KMS-11 (cell line): ENCODE measurements around the gene COL8A1.
A peak's percentile ranks its signal among the peaks of the same experiment; 100 is the strongest.

ENCODE experiments used
- H2AFZ ChIP-seq: fragments of 200-600 bp; sonication (generic); 2 replicates; pipeline ENCODE4 v1.6.1; 2016; ENCODE audit warnings: antibody characterized with exemption, mixed run types, low read depth
- H3K27ac ChIP-seq: fragments of 200-600 bp; sonication (generic); 2 replicates; pipeline ENCODE4 v1.6.1; 2016; ENCODE audit warnings: mild to moderate bottlenecking, mixed run types
- H3K27me3 ChIP-seq: fragments of 200-600 bp; sonication (generic); 2 replicates; pipeline ENCODE4 v1.6.1; 2017; ENCODE audit warnings: mild to moderate bottlenecking, low read depth, mixed run types, moderate library complexity; ENCODE audit not compliant: insufficient read depth
- H3K36me3 ChIP-seq: fragments of 200-600 bp; sonication (generic); 2 replicates; pipeline ENCODE4 v1.6.1; 2017; ENCODE audit warnings: mild to moderate bottlenecking, mixed run types; ENCODE audit not compliant: insufficient read depth
- H3K4me1 ChIP-seq: fragments of 200-600 bp; sonication (generic); 2 replicates; pipeline ENCODE4 v1.6.1; 2016; ENCODE audit warnings: mild to moderate bottlenecking, low read depth, mixed run types; ENCODE audit not compliant: poor library complexity, severe bottlenecking
- H3K4me2 ChIP-seq: fragments of 200-600 bp; sonication (generic); 2 replicates; pipeline ENCODE4 v1.7.0; 2016; ENCODE audit warnings: mild to moderate bottlenecking, mixed run types
- H3K4me3 ChIP-seq: fragments of 200-600 bp; sonication (generic); IDR thresholded peaks from 2 replicates; pipeline ENCODE4 v1.6.1; 2017; ENCODE audit warnings: low read depth, low read length, mixed read lengths; ENCODE audit not compliant: insufficient read depth
- H3K79me2 ChIP-seq: fragments of 200-600 bp; sonication (generic); 2 replicates; pipeline ENCODE4 v1.6.1; 2016; ENCODE audit warnings: low read depth, mixed run types; ENCODE audit not compliant: insufficient read depth
- H3K9ac ChIP-seq: fragments of 200-600 bp; sonication (generic); 2 replicates; pipeline ENCODE4 v1.6.1; 2016; ENCODE audit warnings: mild to moderate bottlenecking, mixed run types
- H4K20me1 ChIP-seq: fragments of 200-600 bp; sonication (generic); 2 replicates; pipeline ENCODE4 v1.6.1; 2016; ENCODE audit warnings: mild to moderate bottlenecking, mixed run types; ENCODE audit not compliant: insufficient read depth
- TF ChIP-seq, protein P1 (sequence below): fragments of 200-600 bp; sonication (generic); conservative IDR thresholded peaks from 2 replicates; pipeline ENCODE4 v1.6.1; 2017; ENCODE audit warnings: low read depth, mild to moderate bottlenecking, antibody characterized with exemption, low read length, moderate library complexity, mixed read lengths

The COL8A1 gene

DNA sequence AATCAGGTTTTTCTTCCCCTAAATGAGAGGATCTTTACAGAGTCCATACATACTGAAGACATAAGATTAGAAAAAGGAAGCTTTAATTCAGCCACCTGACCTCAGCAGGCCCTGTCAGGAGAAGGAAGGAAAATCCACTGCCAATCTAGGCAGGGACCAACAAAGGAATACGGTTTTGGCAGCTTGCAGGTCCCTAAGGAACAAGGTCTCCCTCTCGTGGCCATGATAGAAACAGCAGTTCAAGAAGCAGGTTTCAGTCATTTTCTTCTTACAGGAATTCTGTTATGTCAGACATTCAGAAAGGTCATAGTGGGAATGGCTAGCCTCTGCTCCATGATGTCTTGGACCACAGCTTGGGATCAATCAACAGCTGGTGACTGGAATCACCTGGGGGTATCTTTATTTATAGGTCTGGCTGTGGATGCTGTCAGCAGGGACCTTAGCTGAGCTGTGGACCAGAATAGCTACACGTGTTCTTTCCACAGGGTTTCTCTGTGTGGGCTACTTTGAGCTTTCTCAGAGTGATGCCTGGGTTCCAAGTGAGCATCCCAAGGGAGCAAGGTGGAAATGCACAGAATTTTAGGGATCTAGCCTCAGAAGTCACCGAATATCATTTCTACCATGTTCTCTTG is 169.9 kb downstream of the COL8A1 start:
- Histone ChIP-seq H3K9ac (no peak overlapping the region), H4K20me1 (no peaks in the 10 kb centered on the region), H3K4me3 (no peak overlapping the region), H3K36me3 (no peaks in the 10 kb centered on the region), H3K27ac (no peak overlapping the region), H3K4me2 (no peak overlapping the region), H3K79me2 (no peaks in the 10 kb centered on the region), H3K27me3 (no peaks in the 10 kb centered on the region), H2AFZ (no peak overlapping the region), H3K4me1 (no peaks in the 10 kb centered on the region)
- TF ChIP-seq, protein P1, sequence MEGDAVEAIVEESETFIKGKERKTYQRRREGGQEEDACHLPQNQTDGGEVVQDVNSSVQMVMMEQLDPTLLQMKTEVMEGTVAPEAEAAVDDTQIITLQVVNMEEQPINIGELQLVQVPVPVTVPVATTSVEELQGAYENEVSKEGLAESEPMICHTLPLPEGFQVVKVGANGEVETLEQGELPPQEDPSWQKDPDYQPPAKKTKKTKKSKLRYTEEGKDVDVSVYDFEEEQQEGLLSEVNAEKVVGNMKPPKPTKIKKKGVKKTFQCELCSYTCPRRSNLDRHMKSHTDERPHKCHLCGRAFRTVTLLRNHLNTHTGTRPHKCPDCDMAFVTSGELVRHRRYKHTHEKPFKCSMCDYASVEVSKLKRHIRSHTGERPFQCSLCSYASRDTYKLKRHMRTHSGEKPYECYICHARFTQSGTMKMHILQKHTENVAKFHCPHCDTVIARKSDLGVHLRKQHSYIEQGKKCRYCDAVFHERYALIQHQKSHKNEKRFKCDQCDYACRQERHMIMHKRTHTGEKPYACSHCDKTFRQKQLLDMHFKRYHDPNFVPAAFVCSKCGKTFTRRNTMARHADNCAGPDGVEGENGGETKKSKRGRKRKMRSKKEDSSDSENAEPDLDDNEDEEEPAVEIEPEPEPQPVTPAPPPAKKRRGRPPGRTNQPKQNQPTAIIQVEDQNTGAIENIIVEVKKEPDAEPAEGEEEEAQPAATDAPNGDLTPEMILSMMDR = peak; percentile 89

DNA sequence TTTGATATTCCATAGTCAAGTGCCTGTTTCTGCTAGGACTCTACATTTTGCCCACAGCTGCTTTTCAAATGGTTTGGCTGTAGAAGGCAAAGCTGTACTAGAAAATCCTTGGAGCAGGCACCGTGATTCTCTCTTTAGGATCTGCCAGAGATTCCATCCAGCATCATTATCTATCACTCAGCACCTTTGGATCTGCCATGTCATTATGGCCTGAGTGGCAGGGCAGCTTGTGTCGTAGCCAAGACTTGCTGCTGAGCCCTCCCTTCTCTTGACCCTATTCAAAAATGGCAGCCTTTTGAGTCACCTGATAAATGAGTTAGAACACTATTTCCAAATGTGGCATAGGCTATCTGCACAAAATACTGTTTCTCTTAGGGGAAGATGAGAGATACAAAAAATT is 171.2 kb downstream of the COL8A1 start:
- no peak overlapping the region for H3K27ac ChIP-seq
- TF ChIP-seq, protein P1 = no peak
- H3K79me2 ChIP-seq = no peaks in the 10 kb centered on the region
- no peak overlapping the region for H3K4me3 ChIP-seq
- no peak overlapping the region for H3K4me2 ChIP-seq
- no peak overlapping the region for H3K9ac ChIP-seq
- H2AFZ ChIP-seq = no peak overlapping the region
- no peaks in the 10 kb centered on the region for H4K20me1 ChIP-seq
- H3K4me1 ChIP-seq = no peaks in the 10 kb centered on the region
- H3K27me3 ChIP-seq = no peaks in the 10 kb centered on the region
- no peaks in the 10 kb centered on the region for H3K36me3 ChIP-seq

DNA sequence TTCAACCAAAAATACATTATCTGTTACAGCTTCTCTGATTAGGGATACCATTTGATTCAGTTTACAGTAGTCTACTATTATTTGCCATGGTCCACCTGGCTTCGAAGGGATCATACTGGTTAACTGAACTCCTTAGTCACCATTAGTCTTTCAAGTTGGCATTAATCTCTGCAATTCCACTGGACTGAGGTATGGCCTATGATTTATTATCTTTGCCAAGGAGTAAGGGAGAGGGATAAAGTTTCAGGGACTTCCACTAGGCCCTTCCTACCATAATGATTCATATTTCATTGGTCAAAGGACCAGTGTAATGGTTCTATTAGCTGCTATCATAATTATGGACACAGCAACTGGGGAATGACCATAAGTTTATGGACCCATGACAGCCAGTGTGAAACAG is 172.0 kb downstream of the COL8A1 start:
- H3K27me3 ChIP-seq = no peaks in the 10 kb centered on the region
- no peak overlapping the region for H3K4me2 ChIP-seq
- H3K27ac ChIP-seq = no peak overlapping the region
- no peaks in the 10 kb centered on the region for H3K4me1 ChIP-seq
- H3K9ac ChIP-seq = no peak overlapping the region
- H3K4me3 ChIP-seq = no peak overlapping the region
- H3K36me3 ChIP-seq = no peaks in the 10 kb centered on the region
- TF ChIP-seq, protein P1 = no peak
- no peaks in the 10 kb centered on the region for H4K20me1 ChIP-seq
- H2AFZ ChIP-seq = no peak overlapping the region
- no peaks in the 10 kb centered on the region for H3K79me2 ChIP-seq

DNA sequence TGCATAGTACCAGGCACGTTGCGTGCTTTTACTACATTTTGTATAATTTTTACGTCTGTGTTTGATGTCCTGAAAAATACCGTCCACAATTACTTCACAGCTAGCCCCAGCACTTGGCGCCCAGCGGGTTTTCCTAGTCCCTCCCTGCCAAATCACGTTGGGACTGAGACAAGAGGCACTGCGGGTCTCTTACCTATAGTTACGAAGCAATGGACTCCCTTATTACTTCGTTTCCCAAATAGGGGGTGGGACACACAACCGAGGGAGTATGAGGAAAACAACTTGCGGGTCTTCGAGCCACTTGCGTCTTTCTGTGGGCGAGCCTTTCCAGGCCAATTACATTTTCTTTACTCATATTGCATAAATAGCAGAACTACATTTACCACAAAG is 178.6 kb downstream of the COL8A1 start:
- Histone ChIP-seq H3K79me2 (peaks cover 38% of the 10 kb centered on the region), H3K27ac (peak overlapping the region; percentile 74), H3K4me3 (peak overlapping the region; percentile 90), H4K20me1 (0 out of 2 replicates have a peak, but pooled peaks cover 6% of the 10 kb centered on the region), H3K27me3 (no peaks in the 10 kb centered on the region), H2AFZ (peak overlapping the region; percentile 84), H3K9ac (peak overlapping the region; percentile 84), H3K36me3 (no peaks in the 10 kb centered on the region), H3K4me2 (peak overlapping the region; percentile 95), H3K4me1 (peaks cover 25% of the 10 kb centered on the region)
- TF ChIP-seq, protein P1 = no peak
